A673 (cell line): Measurements from ENCODE around the gene UVRAG. TPM values are rescaled to one million over a fixed set of nuclear protein-coding genes. Genes with fewer than 3 reads are reported as not detected.

Experiments used
- BruUV-seq: library from RNA; stranded (reverse); fragments of 400-500 nt; replicated peaks from 2 replicates; lab custom pipeline; 2021; lab: Mats Ljungman, UMichigan
- CTCF ChIA-PET: fragments of 300-600 bp; sonication (Branson Sonifier 250); formaldehyde crosslinking; loops from one replicate; lab custom pipeline; 2022; ENCODE audit warnings: antibody characterized with exemption; lab: Charles Lee
- POLR2A ChIA-PET: fragments of 300-600 bp; sonication (Branson Sonifier 250); formaldehyde crosslinking; loops from one replicate; lab custom pipeline; 2022; ENCODE audit warnings: antibody characterized with exemption; ENCODE audit not compliant: low non-redundant PET; lab: Charles Lee
- DNase-seq: peaks from one replicate; pipeline ENCODE4 v3.0.0-alpha.2; 2015; ENCODE audit warnings: low spot score
- H3K27ac ChIP-seq: fragments of 200-600 bp; sonication (generic); 2 replicates; pipeline ENCODE4 v1.5.1; 2016; ENCODE audit warnings: mixed run types, low read depth, mild to moderate bottlenecking, mixed read lengths, antibody characterized with exemption, low read length; ENCODE audit not compliant: poor library complexity, severe bottlenecking
- H3K27me3 ChIP-seq: fragments of 200-600 bp; sonication (generic); replicated peaks from 2 replicates; pipeline ENCODE4 v1.6.1; 2017; ENCODE audit warnings: mixed run types, low read depth, mild to moderate bottlenecking, mixed read lengths, antibody characterized with exemption, low read length; ENCODE audit not compliant: insufficient read depth, poor library complexity
- H3K36me3 ChIP-seq: fragments of 200-600 bp; sonication (generic); 2 replicates; pipeline ENCODE4 v1.6.1; 2016; ENCODE audit warnings: mixed run types, mild to moderate bottlenecking, mixed read lengths, antibody characterized with exemption, low read length; ENCODE audit not compliant: insufficient read depth, poor library complexity, severe bottlenecking
- H3K4me1 ChIP-seq: fragments of 200-600 bp; sonication (generic); 2 replicates; pipeline ENCODE4 v1.6.1; 2017; ENCODE audit warnings: mixed run types, mild to moderate bottlenecking, mixed read lengths, antibody characterized with exemption, low read length; ENCODE audit not compliant: insufficient read depth, poor library complexity, severe bottlenecking
- H3K4me3 ChIP-seq: fragments of 200-600 bp; sonication (generic); 2 replicates; pipeline ENCODE4 v1.5.1; 2016; ENCODE audit warnings: low read depth, mixed run types, mild to moderate bottlenecking, mixed read lengths, low read length; ENCODE audit not compliant: poor library complexity, severe bottlenecking
- H3K9me3 ChIP-seq: fragments of 200-600 bp; sonication (generic); 2 replicates; pipeline ENCODE4 v1.6.1; 2016; ENCODE audit warnings: mixed run types, low read depth, mild to moderate bottlenecking, mixed read lengths, antibody characterized with exemption, low read length; ENCODE audit not compliant: poor library complexity, severe bottlenecking
- EZH2 ChIP-seq: fragments of 200-600 bp; sonication (generic); IDR thresholded peaks from 2 replicates; pipeline ENCODE4 v1.6.1; 2017; ENCODE audit warnings: borderline replicate concordance, low read depth, mild to moderate bottlenecking, mixed read lengths, antibody characterized with exemption, low read length; ENCODE audit not compliant: poor library complexity, severe bottlenecking
- intact Hi-C: fragments of 100-400 bp; cut with micrococcal nuclease; formaldehyde crosslinking; loops from one replicate; pipeline ENCODE4 v1.10.0; 2022; ENCODE audit not compliant: unreplicated experiment
- total RNA-seq: library from RNA; stranded (reverse); gene quantifications from 2 replicates; pipeline ENCODE4 v1.2.3, GENCODE V29; 2021
- TF ChIP-seq, protein P1 (sequence below): fragments of 300-800, 200-600 bp; sonication (generic); conservative IDR thresholded peaks from 2 replicates; pipeline ENCODE4 v1.5.1; 2017; ENCODE audit warnings: low read depth, mild to moderate bottlenecking, antibody characterized with exemption, low read length, moderate library complexity, mixed read lengths

UVRAG gene
- total RNA-seq, 1 experiment from 2014 or later = 21.1 TPM

- intact Hi-C loops = no loop called here
- ChIA-PET POLR2A (no interaction called here), CTCF (no interaction called here)
- BruUV-seq = no TSS peak
- Histone ChIP-seq H3K4me1 (peaks cover 7% of the 10 kb centered on the region), H3K9me3 (no peaks in the 10 kb centered on the region), H3K27me3 (no peaks in the 10 kb centered on the region), H3K36me3 (no peaks in the 10 kb centered on the region), H3K27ac (no peak overlapping the region), H3K4me3 (no peak overlapping the region)
- no peak for TF ChIP-seq EZH2
- TF ChIP-seq, protein P1, sequence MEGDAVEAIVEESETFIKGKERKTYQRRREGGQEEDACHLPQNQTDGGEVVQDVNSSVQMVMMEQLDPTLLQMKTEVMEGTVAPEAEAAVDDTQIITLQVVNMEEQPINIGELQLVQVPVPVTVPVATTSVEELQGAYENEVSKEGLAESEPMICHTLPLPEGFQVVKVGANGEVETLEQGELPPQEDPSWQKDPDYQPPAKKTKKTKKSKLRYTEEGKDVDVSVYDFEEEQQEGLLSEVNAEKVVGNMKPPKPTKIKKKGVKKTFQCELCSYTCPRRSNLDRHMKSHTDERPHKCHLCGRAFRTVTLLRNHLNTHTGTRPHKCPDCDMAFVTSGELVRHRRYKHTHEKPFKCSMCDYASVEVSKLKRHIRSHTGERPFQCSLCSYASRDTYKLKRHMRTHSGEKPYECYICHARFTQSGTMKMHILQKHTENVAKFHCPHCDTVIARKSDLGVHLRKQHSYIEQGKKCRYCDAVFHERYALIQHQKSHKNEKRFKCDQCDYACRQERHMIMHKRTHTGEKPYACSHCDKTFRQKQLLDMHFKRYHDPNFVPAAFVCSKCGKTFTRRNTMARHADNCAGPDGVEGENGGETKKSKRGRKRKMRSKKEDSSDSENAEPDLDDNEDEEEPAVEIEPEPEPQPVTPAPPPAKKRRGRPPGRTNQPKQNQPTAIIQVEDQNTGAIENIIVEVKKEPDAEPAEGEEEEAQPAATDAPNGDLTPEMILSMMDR = no peak
- no peak for DNase-seq
Observed at GRCh38 chr11:75822541-75822940, 7.5 kb downstream of the UVRAG start.

DNA sequence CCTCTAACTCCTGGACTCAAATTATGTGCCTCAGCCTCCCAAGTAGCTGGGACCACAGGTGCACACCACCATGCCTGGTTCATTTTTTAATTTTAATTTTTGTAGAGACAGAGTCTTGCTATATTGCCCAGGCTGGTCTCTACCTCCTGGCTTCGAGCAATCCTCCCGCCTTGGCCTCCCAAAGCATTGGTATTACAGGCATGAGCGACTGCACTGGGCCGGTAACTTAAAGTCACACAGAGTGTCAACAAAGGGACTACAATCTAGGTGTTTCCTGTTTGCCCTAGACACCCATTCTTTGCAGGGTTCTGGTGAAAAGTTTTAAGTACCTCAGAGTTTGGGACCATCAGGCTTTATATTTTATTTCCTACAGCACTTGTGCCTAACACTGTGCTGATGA is 8.4 kb downstream of the UVRAG start:
- no peaks in the 10 kb centered on the region for H3K27me3 ChIP-seq
- no peak for DNase-seq
- no peaks in the 10 kb centered on the region for H3K9me3 ChIP-seq
- H3K4me3 ChIP-seq = no peak overlapping the region
- H3K36me3 ChIP-seq = no peaks in the 10 kb centered on the region
- POLR2A ChIA-PET = no interaction called here
- no TSS peak for BruUV-seq
- no peak for TF ChIP-seq EZH2
- TF ChIP-seq, protein P1 = no peak
- CTCF ChIA-PET = no interaction called here
- H3K4me1 ChIP-seq = peaks cover 7% of the 10 kb centered on the region
- no peak overlapping the region for H3K27ac ChIP-seq
- intact Hi-C loops = no loop called here

DNA sequence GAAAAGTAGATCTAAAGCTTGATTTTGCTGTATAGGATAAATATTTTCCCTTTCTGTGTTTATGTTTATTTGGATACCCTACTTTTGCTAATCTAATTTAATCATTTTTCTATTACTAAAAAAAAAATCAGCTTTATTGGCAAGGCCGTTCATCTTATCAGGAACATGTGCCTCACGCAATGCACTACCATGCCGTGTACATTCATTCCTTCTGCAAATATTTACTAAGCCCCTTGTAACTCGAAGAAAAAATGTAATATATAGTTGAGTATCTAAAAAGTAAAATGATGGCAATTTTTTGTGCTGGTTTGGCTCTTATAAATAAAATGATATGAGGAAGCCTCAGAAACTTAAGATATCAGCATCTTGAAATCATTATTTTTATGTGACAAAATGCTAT is 8.9 kb downstream of the UVRAG start:
- no TSS peak for BruUV-seq
- TF ChIP-seq, protein P1 = no peak
- TF ChIP-seq EZH2 = no peak
- ChIA-PET POLR2A (no interaction called here), CTCF (no interaction called here)
- DNase-seq = no peak
- H3K4me1 ChIP-seq = peaks cover 7% of the 10 kb centered on the region
- H3K27me3 ChIP-seq = no peaks in the 10 kb centered on the region
- H3K36me3 ChIP-seq = no peaks in the 10 kb centered on the region
- H3K4me3 ChIP-seq = no peak overlapping the region
- no peak overlapping the region for H3K27ac ChIP-seq
- H3K9me3 ChIP-seq = no peaks in the 10 kb centered on the region
- intact Hi-C loops = no loop called here
